Karpas-422 (cell line): Measurements from ENCODE around the gene DYNLT3. TPM values are rescaled to one million over a fixed set of nuclear protein-coding genes. Genes with fewer than 3 reads are reported as not detected.
A peak's percentile ranks its signal among the peaks of the same experiment; 100 is the strongest.

Experiments used
- DNase-seq: peaks from one replicate; pipeline ENCODE4 v3.0.0-alpha.2; 2015
- H2AFZ ChIP-seq: fragments of 200-600 bp; sonication (generic); 2 replicates; pipeline ENCODE4 v1.6.1; 2014; ENCODE audit warnings: antibody characterized with exemption, low read length, mixed read lengths
- H3K27ac ChIP-seq: fragments of 200-600 bp; sonication (generic); 2 replicates; pipeline ENCODE4 v1.5.1; 2014; ENCODE audit warnings: mild to moderate bottlenecking, low read length, moderate library complexity
- H3K27me3 ChIP-seq: fragments of 200-600 bp; sonication (generic); 2 replicates; pipeline ENCODE4 v1.6.1; 2014; ENCODE audit warnings: low read length, mixed read lengths
- H3K36me3 ChIP-seq: fragments of 200-600 bp; sonication (generic); 2 replicates; pipeline ENCODE4 v1.6.1; 2014; ENCODE audit warnings: low read length, mixed read lengths; ENCODE audit not compliant: insufficient read depth
- H3K4me1 ChIP-seq: fragments of 200-600 bp; sonication (generic); 2 replicates; pipeline ENCODE4 v1.6.1; 2014; ENCODE audit warnings: mild to moderate bottlenecking, low read length, mixed read lengths
- H3K4me2 ChIP-seq: fragments of 200-600 bp; sonication (generic); 2 replicates; pipeline ENCODE4 v1.6.1; 2014; ENCODE audit warnings: low read length, low read depth, mild to moderate bottlenecking; ENCODE audit not compliant: poor library complexity, severe bottlenecking
- H3K4me3 ChIP-seq: fragments of 200-600 bp; sonication (generic); 2 replicates; pipeline ENCODE4 v1.5.1; 2014; ENCODE audit warnings: mild to moderate bottlenecking, antibody characterized with exemption, low read length, mixed read lengths
- H3K79me2 ChIP-seq: fragments of 200-600 bp; sonication (generic); 2 replicates; pipeline ENCODE4 v1.6.1; 2014; ENCODE audit warnings: mild to moderate bottlenecking, low read length, mixed read lengths
- H3K9ac ChIP-seq: fragments of 200-600 bp; sonication (generic); 2 replicates; pipeline ENCODE4 v1.6.0; 2014; ENCODE audit warnings: low read length
- H3K9me2 ChIP-seq: fragments of 200-600 bp; sonication (generic), shearing (Covaris generic); replicated peaks from 2 replicates; pipeline ENCODE4 v1.6.0; 2014; ENCODE audit warnings: mild to moderate bottlenecking, low read length, moderate library complexity; ENCODE audit not compliant: insufficient read depth
- H3K9me3 ChIP-seq: fragments of 300-700, 200-600 bp; sonication (generic); 2 replicates; pipeline ENCODE4 v1.6.1; 2014; ENCODE audit warnings: low read length, mixed read lengths
- H4K20me1 ChIP-seq: fragments of 200-600 bp; sonication (generic); 2 replicates; pipeline ENCODE4 v1.6.1; 2014; ENCODE audit warnings: mild to moderate bottlenecking, antibody characterized with exemption, low read length, low read depth; ENCODE audit not compliant: insufficient read depth
- total RNA-seq: library from RNA; depleted of rRNA; stranded (reverse); fragments of >200 nt; shearing (Covaris generic); gene quantifications from 2 replicates; pipeline ENCODE4 v1.2.3, GENCODE V29; 2014; ENCODE audit warnings: low replicate concordance

Gene DYNLT3
- total RNA-seq, 1 experiment from 2014 or later = 33.5 TPM

- no peak overlapping the region for H3K4me2 ChIP-seq
- H2AFZ ChIP-seq = no peak overlapping the region
- H3K27me3 ChIP-seq = no peaks in the 10 kb centered on the region
- H4K20me1 ChIP-seq = no peaks in the 10 kb centered on the region
- H3K9ac ChIP-seq = no peak overlapping the region
- no peaks in the 10 kb centered on the region for H3K4me1 ChIP-seq
- no peak for DNase-seq
- no peak overlapping the region for H3K27ac ChIP-seq
- no peak overlapping the region for H3K4me3 ChIP-seq
- H3K9me2 ChIP-seq = no peaks in the 10 kb centered on the region
- no peaks in the 10 kb centered on the region for H3K79me2 ChIP-seq
- H3K9me3 ChIP-seq = no peaks in the 10 kb centered on the region
- H3K36me3 ChIP-seq = no peaks in the 10 kb centered on the region
Measured at GRCh38 chrX:37876716-37877115, 29.3 kb upstream of the DYNLT3 start.

- H2AFZ ChIP-seq = no peak overlapping the region
- H3K9ac ChIP-seq = no peak overlapping the region
- H3K9me2 ChIP-seq = no peaks in the 10 kb centered on the region
- H3K4me2 ChIP-seq = no peak overlapping the region
- H3K36me3 ChIP-seq = no peaks in the 10 kb centered on the region
- no peak overlapping the region for H3K27ac ChIP-seq
- no peak for DNase-seq
- H3K27me3 ChIP-seq = no peaks in the 10 kb centered on the region
- H3K9me3 ChIP-seq = no peaks in the 10 kb centered on the region
- no peaks in the 10 kb centered on the region for H3K4me1 ChIP-seq
- no peak overlapping the region for H3K4me3 ChIP-seq
- no peaks in the 10 kb centered on the region for H4K20me1 ChIP-seq
- H3K79me2 ChIP-seq = no peaks in the 10 kb centered on the region
Measured at GRCh38 chrX:37875675-37876074, 28.3 kb upstream of the DYNLT3 start.

- Histone ChIP-seq H3K9me3 (no peaks in the 10 kb centered on the region), H3K9me2 (no peaks in the 10 kb centered on the region), H3K36me3 (no peaks in the 10 kb centered on the region), H2AFZ (no peak overlapping the region), H3K27me3 (no peaks in the 10 kb centered on the region), H4K20me1 (no peaks in the 10 kb centered on the region), H3K9ac (no peak overlapping the region), H3K4me1 (no peaks in the 10 kb centered on the region), H3K4me3 (no peak overlapping the region), H3K4me2 (no peak overlapping the region), H3K79me2 (no peaks in the 10 kb centered on the region), H3K27ac (no peak overlapping the region)
- no peak for DNase-seq
Measured at GRCh38 chrX:37873220-37873619, 25.8 kb upstream of the DYNLT3 start.

- Histone ChIP-seq H3K4me3 (no peak overlapping the region), H2AFZ (no peak overlapping the region), H3K9ac (no peak overlapping the region), H3K4me1 (no peaks in the 10 kb centered on the region), H3K27ac (no peak overlapping the region), H3K9me3 (no peaks in the 10 kb centered on the region), H3K36me3 (no peaks in the 10 kb centered on the region), H3K27me3 (no peaks in the 10 kb centered on the region), H3K9me2 (no peaks in the 10 kb centered on the region), H3K79me2 (no peaks in the 10 kb centered on the region), H4K20me1 (no peaks in the 10 kb centered on the region), H3K4me2 (no peak overlapping the region)
- DNase-seq = no peak
Measured at GRCh38 chrX:37872303-37872655, 24.9 kb upstream of the DYNLT3 start.

GRCh38 chrX:37871626-37872302 is 24.4 kb upstream of the DYNLT3 start:
- no peak overlapping the region for H3K4me2 ChIP-seq
- no peaks in the 10 kb centered on the region for H3K9me3 ChIP-seq
- H3K79me2 ChIP-seq = no peaks in the 10 kb centered on the region
- H3K27ac ChIP-seq = no peak overlapping the region
- H4K20me1 ChIP-seq = no peaks in the 10 kb centered on the region
- H3K36me3 ChIP-seq = no peaks in the 10 kb centered on the region
- no peak overlapping the region for H3K4me3 ChIP-seq
- no peaks in the 10 kb centered on the region for H3K9me2 ChIP-seq
- no peak for DNase-seq
- H3K4me1 ChIP-seq = no peaks in the 10 kb centered on the region
- H2AFZ ChIP-seq = no peak overlapping the region
- no peaks in the 10 kb centered on the region for H3K27me3 ChIP-seq
- H3K9ac ChIP-seq = no peak overlapping the region

GRCh38 chrX:37867536-37868153 is 20.3 kb upstream of the DYNLT3 start:
- H2AFZ ChIP-seq = no peak overlapping the region
- peak overlapping the region; percentile 19 for H3K4me2 ChIP-seq
- H3K79me2 ChIP-seq = no peaks in the 10 kb centered on the region
- H3K4me3 ChIP-seq = no peak overlapping the region
- H3K27ac ChIP-seq = no peak overlapping the region
- H3K9ac ChIP-seq = no peak overlapping the region
- no peaks in the 10 kb centered on the region for H3K36me3 ChIP-seq
- no peaks in the 10 kb centered on the region for H3K9me3 ChIP-seq
- DNase-seq = no peak
- H3K27me3 ChIP-seq = no peaks in the 10 kb centered on the region
- H4K20me1 ChIP-seq = no peaks in the 10 kb centered on the region
- no peaks in the 10 kb centered on the region for H3K4me1 ChIP-seq
- no peaks in the 10 kb centered on the region for H3K9me2 ChIP-seq

GRCh38 chrX:37863728-37864127 is 16.4 kb upstream of the DYNLT3 start:
- no peaks in the 10 kb centered on the region for H4K20me1 ChIP-seq
- no peak overlapping the region for H3K9ac ChIP-seq
- no peak for DNase-seq
- H3K36me3 ChIP-seq = no peaks in the 10 kb centered on the region
- no peak overlapping the region for H3K4me3 ChIP-seq
- no peak overlapping the region for H2AFZ ChIP-seq
- H3K9me2 ChIP-seq = no peaks in the 10 kb centered on the region
- H3K27ac ChIP-seq = no peak overlapping the region
- H3K79me2 ChIP-seq = no peaks in the 10 kb centered on the region
- H3K27me3 ChIP-seq = no peaks in the 10 kb centered on the region
- H3K4me1 ChIP-seq = no peaks in the 10 kb centered on the region
- H3K4me2 ChIP-seq = no peak overlapping the region
- no peaks in the 10 kb centered on the region for H3K9me3 ChIP-seq

- no peaks in the 10 kb centered on the region for H4K20me1 ChIP-seq
- no peaks in the 10 kb centered on the region for H3K36me3 ChIP-seq
- no peak overlapping the region for H3K9ac ChIP-seq
- H3K27ac ChIP-seq = no peak overlapping the region
- no peak overlapping the region for H3K4me2 ChIP-seq
- H3K79me2 ChIP-seq = no peaks in the 10 kb centered on the region
- no peak for DNase-seq
- H3K4me1 ChIP-seq = no peaks in the 10 kb centered on the region
- H3K9me3 ChIP-seq = no peaks in the 10 kb centered on the region
- no peak overlapping the region for H3K4me3 ChIP-seq
- H3K9me2 ChIP-seq = no peaks in the 10 kb centered on the region
- H3K27me3 ChIP-seq = no peaks in the 10 kb centered on the region
- no peak overlapping the region for H2AFZ ChIP-seq
Measured at GRCh38 chrX:37862851-37863250, 15.5 kb upstream of the DYNLT3 start.
